GM13977 (cell line): Measurements from ENCODE around the gene OTUB2.

Experiments used
- DNase-seq: peaks from one replicate; pipeline ENCODE4 v3.0.0; 2012; ENCODE audit warnings: low spot score
- in situ Hi-C: fragments of 300-500 bp; cut with MboI; formaldehyde crosslinking; loops from one replicate; pipeline ENCODE4 v1.12.0; 2022; ENCODE audit warnings: low sequenced_read_pairs, low pct_unique_long_range_greater_than_20kb, mixed read lengths, inconsistent platforms; ENCODE audit not compliant: unreplicated experiment
- TF ChIP-seq, protein P1 (sequence below): IDR thresholded peaks from 2 replicates; pipeline ENCODE4 v1.5.1; 2012; ENCODE audit warnings: mild to moderate bottlenecking, control low read depth; ENCODE audit not compliant: insufficient read depth; ENCODE audit errors: extremely low read depth, missing control alignments

The OTUB2 gene

DNA sequence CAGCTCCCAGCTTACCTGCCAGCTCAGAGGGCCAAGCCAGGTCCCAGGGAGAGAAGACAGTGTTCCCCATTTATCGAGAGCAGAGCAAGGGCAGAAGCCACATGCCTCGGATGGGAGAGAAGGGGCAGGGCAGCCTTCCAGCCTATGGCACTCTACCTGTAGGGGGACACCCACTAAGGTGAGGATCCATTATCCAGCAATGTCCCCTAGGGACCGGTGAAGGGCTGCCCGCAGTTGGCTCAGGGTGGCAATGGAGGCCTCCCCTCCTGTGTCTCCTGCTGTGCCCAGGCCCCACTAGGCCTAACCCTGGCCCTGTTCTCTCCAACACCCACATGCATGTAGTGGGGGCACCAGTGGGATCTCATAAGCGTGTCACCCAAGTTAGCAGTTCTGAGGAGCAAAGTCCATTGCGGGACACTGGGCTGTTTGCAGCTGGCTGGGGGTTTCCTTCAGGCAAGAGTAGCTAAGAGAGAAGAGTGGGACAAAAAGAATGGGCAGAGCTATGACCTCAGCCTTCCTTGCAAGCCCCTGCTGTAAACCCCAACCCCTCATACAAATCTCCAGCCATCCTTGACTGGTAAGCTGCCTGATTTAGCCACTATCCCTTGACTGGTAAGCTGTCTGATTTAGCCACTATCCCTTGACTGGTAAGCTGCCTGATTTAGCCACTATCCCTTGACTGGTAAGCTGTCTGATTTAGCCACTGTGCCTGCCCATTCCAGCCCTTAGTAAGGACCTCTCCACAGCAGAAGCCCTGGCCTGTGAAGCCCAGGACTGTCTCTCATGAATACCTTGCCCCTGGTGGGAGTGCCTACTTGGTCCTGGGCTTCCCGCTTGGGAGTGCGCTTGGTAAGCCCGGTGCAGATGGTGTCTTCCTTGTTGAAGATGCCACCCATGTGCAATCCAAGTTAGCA lies 44.6 kb upstream of the OTUB2 start:
- no peak for DNase-seq
- TF ChIP-seq, protein P1, sequence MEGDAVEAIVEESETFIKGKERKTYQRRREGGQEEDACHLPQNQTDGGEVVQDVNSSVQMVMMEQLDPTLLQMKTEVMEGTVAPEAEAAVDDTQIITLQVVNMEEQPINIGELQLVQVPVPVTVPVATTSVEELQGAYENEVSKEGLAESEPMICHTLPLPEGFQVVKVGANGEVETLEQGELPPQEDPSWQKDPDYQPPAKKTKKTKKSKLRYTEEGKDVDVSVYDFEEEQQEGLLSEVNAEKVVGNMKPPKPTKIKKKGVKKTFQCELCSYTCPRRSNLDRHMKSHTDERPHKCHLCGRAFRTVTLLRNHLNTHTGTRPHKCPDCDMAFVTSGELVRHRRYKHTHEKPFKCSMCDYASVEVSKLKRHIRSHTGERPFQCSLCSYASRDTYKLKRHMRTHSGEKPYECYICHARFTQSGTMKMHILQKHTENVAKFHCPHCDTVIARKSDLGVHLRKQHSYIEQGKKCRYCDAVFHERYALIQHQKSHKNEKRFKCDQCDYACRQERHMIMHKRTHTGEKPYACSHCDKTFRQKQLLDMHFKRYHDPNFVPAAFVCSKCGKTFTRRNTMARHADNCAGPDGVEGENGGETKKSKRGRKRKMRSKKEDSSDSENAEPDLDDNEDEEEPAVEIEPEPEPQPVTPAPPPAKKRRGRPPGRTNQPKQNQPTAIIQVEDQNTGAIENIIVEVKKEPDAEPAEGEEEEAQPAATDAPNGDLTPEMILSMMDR: no peak
- in situ Hi-C loops: no loop called here

DNA sequence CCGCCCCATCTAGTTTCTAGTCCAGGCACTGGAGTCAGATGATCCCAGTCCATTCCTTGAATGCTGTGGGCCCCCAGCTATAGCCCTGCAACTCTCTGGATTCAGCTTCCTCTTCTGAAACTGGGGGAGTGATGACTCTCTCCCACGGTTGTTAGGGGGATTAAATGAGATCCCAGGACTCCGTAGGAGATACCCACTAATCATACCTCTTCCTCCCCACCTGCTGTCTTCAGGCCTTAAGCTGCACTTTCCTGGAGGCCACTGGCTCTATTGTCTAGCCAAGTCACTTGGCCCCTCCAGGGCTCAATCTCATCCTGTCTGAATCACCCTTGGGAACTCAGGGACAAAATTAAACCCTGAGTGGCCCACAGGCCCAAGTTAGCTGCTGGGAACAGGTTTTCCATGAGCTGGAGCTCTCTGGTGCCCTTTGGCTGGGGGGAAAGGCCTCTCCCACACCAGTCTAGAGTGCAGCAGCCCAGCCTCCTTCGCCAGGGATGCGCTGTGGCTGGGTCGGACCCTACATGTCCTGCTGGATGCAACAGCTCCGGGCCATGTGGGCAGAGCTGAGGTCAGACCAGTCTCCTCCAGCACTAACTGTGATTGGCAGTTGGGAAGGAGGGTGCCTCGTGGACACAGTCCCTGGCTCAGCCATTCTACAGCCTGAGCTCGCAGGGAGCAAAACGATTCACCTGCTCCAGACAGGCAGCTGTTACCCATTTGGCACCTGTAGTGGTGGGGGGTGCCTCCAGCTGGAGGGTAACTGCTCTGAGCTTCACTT lies 43.7 kb upstream of the OTUB2 start:
- TF ChIP-seq, protein P1: no peak
- no peak for DNase-seq
- in situ Hi-C loops: no loop called here

DNA sequence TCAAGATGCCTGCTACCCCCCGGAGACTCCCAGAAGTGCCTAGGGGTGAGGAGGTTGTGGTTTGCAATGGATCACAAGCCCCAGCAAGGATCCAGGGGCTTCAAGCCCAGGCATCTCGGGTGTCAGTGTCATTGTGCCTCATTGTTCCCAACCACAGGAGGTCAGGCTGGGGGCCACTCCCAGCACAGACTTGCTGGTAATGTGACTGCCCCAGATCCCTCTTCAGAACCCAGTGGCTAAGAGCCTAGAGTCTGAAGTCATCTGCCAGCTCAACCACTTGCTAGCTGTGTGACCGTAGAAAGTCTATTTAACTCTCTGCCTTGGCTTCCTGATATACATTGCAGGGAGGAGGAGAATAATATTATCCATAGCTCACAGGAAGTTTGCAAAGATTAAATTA lies 42.1 kb upstream of the OTUB2 start:
- in situ Hi-C loops: no loop called here
- TF ChIP-seq, protein P1: no peak
- no peak for DNase-seq

DNA sequence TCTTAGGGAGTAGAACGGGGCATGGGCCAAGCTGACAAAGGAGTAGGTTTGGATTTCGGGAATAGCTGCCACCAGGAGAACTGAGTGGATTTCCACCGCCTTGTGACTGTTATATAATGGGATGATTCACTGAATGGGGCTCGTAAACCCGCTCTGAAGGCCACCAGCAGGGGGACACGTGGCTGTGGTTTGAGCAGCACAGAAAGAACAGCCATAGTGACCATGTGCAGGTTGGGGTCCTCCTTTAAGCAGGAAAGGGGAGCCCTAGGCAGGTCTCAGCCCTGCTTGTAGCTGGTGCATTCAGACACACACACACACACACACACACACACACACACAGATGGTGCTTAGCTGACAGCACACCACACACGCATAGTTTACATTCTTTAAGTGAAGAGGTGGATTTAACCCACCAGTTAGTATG lies 41.1 kb upstream of the OTUB2 start:
- TF ChIP-seq, protein P1: peak; percentile 36
- DNase-seq: no peak
- in situ Hi-C loops: no loop called here

DNA sequence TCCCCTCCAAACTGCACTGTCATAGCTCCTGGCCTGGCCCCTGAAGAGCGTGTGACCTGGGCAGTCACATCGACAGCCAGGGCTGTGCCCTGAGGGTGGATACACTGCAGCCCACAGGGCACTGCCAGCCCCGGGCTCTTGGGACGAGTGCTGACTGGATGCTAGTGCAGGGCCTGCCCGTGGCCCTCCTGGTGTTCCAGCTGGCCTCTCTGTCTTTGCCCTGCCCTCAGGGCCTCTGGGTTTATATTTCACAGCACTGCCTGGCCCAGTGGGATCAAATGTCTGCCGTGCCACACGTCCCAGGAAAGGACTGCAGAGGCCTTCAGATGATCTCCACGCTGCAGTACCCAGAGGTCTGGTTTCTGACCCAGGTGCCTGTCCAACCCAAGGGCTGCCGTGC lies 39.2 kb upstream of the OTUB2 start:
- no peak for DNase-seq
- in situ Hi-C loops: no loop called here
- TF ChIP-seq, protein P1: no peak

DNA sequence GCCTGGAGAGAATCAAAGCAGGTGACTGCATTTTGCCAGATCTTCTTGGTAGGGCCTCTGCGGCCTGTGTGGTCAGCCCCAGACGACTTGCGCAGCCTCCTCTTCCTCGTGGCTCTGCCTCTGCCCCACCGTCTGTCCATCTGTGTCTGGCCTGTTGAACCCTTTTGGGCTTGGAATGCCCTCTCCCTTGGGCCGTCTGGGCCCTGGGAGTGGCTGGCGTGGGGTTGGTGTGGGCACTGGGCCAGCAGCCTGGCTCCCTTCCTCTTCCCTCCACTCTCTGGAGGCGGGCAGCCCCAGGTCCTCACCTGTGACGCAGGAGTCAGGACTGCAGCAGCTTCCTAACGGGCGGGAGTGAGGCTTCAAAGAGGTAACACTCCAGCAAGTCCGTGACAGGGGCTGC lies 38.8 kb upstream of the OTUB2 start:
- TF ChIP-seq, protein P1: no peak
- no peak for DNase-seq
- in situ Hi-C loops: no loop called here
